CD4-positive, alpha-beta memory T cell (primary cell): ENCODE measurements around the gene AGPAT1. TPM values are rescaled to one million over a fixed set of nuclear protein-coding genes. Genes with fewer than 3 reads are reported as not detected.
A peak's percentile ranks its signal among the peaks of the same experiment; 100 is the strongest.

Source experiments
- CTCF ChIA-PET: fragments of 350-600 bp; sonication (Branson Sonifier 250); formaldehyde crosslinking; loops from one replicate; lab custom pipeline; 2021; ENCODE audit warnings: inconsistent platforms; ENCODE audit not compliant: partially characterized antibody; lab: Charles Lee
- POLR2A ChIA-PET: fragments of 350-600 bp; sonication (Branson Sonifier 250); formaldehyde crosslinking; loops from one replicate; lab custom pipeline; 2021; ENCODE audit not compliant: partially characterized antibody; lab: Charles Lee
- DNase-seq, 5 donors: peaks; one replicate each; pipeline versions ENCODE4 v3.0.0 to v3.0.0-alpha.2; 2020 to 2022; ENCODE audit warnings: mixed read lengths in 1 of 5
- H3K27ac ChIP-seq: one replicate; pipeline ENCODE4 v1.7.0; 2013; ENCODE audit warnings: low read depth, low read length
- H3K27me3 ChIP-seq: 2 replicates; pipeline ENCODE4 v1.7.0; 2013; ENCODE audit warnings: mild to moderate bottlenecking, low read length, moderate library complexity; ENCODE audit not compliant: insufficient read depth
- H3K36me3 ChIP-seq: 2 replicates; pipeline ENCODE4 v1.7.0; 2013; ENCODE audit warnings: mild to moderate bottlenecking, low read length, moderate library complexity; ENCODE audit not compliant: insufficient read depth
- H3K4me1 ChIP-seq: 2 replicates; pipeline ENCODE4 v1.7.0; 2013; ENCODE audit warnings: mild to moderate bottlenecking, low read length, moderate library complexity; ENCODE audit not compliant: insufficient read depth
- H3K4me3 ChIP-seq, 2 donors: one replicate each; pipeline ENCODE4 v1.7.0; 2013; ENCODE audit warnings: low read length in 2 of 2, mild to moderate bottlenecking in 1 of 2
- H3K9me3 ChIP-seq, 2 donors: one replicate each; pipeline ENCODE4 v1.7.0; 2013; ENCODE audit warnings: low read length in 2 of 2, control low read depth in 1 of 2; ENCODE audit not compliant: control insufficient read depth in 1 of 2
- H3K27ac Mint-ChIP-seq, 7 donors: one replicate each; pipeline ENCODE4 v1.8.0; 2020 to 2021; ENCODE audit warnings: mixed read lengths in 7 of 7, mild to moderate bottlenecking in 6 of 7, inconsistent platforms in 3 of 7, moderate library complexity in 3 of 7
- H3K27me3 Mint-ChIP-seq, 2 donors: one replicate each; pipeline ENCODE4 v1.8.0; 2020 to 2021; ENCODE audit warnings: mixed read lengths in 2 of 2
- H3K36me3 Mint-ChIP-seq, 2 donors: one replicate each; pipeline ENCODE4 v1.8.0; 2020 to 2021; ENCODE audit warnings: mixed read lengths in 2 of 2, inconsistent platforms in 1 of 2, mild to moderate bottlenecking in 1 of 2
- H3K4me1 Mint-ChIP-seq, 4 donors: one replicate each; pipeline ENCODE4 v1.8.0; 2020 to 2021; ENCODE audit warnings: mixed read lengths in 4 of 4, mild to moderate bottlenecking in 1 of 4
- H3K4me3 Mint-ChIP-seq, 8 donors: one replicate each; pipeline ENCODE4 v1.8.0; 2020 to 2021; ENCODE audit warnings: mixed read lengths in 8 of 8, mild to moderate bottlenecking in 7 of 8, moderate library complexity in 6 of 8, inconsistent platforms in 3 of 8
- H3K9me3 Mint-ChIP-seq, 8 donors: one replicate each; pipeline ENCODE4 v1.8.0; 2020 to 2021; ENCODE audit warnings: mixed read lengths in 8 of 8, mild to moderate bottlenecking in 5 of 8, inconsistent platforms in 3 of 8, moderate library complexity in 1 of 8
- intact Hi-C: fragments of 100-400 bp; cut with micrococcal nuclease; formaldehyde crosslinking; loops from one replicate; pipeline ENCODE4 v1.15.1; 2023
- polyA plus RNA-seq, 2 donors: library from polyadenylated mRNA; unstranded; fragments of 300-500 nt; fragmentation: Illumina TruSeq; gene quantifications; one replicate each; pipeline ENCODE4 v1.2.3, GENCODE V29; 2021
- total RNA-seq, 2 experiments: library from RNA; stranded (reverse); gene quantifications; one replicate each; pipeline ENCODE4 v1.2.3, GENCODE V29; 2021

Gene AGPAT1
- total and polyA plus RNA-seq, 4 experiments from 2014 or later, result 15.3 to 32.8 (median 24.3) TPM

GRCh38 chr6:32153564-32154513 is 22.0 kb downstream of the AGPAT1 start, which contains the start of gene PPT2:
TSS of gene PPT2 (plus strand) at chr6:32154141. CDS start at chr6:32154595, 454 bp downstream.
- intact Hi-C loops, result loop anchor here (1.0 to 10.0 kb wide), 5 partner anchors 22 to 109 kb away; partner anchors contain the start of genes AGPAT1 and PBX2
- peak; percentile 62 to 84 (median 70) for DNase-seq
- Mint-ChIP-seq H3K36me3 (peaks cover 12 to 15% of the 10 kb centered on the region in 2 donors), H3K4me1 (peaks cover 30 to 58% (median 41%) of the 10 kb centered on the region in 4 donors), H3K9me3 (peaks cover 0 to 3% (median 0%) of the 10 kb centered on the region in 8 donors), H3K4me3 (peak within 1 kb of the TSS; percentile 95 to 100 (median 98)), H3K27me3 (peaks cover 15 to 25% of the 10 kb centered on the region in 2 donors), H3K27ac (peak within 1 kb of the TSS; percentile 92 to 98 (median 94))
- ChIA-PET POLR2A (interaction anchor here (0.9 to 1.3 kb wide), 6 partner anchors 11 to 43 kb away, joined by 3 to 14 read pairs (median 4); partner anchors contain the start of genes ATF6B and EGFL8), CTCF (interaction anchor here (1.0 to 1.3 kb wide), 6 partner anchors 11 to 106 kb away, joined by 3 to 9 read pairs (median 6); partner anchors contain the start of genes EGFL8 and GPSM3)
- Histone ChIP-seq H3K4me1 (peaks cover 16% of the 10 kb centered on the region), H3K9me3 (no peaks in the 10 kb centered on the region), H3K4me3 (peak within 1 kb of the TSS; percentile 78 to 98), H3K36me3 (no peaks in the 10 kb centered on the region), H3K27me3 (peaks cover under 1% of the 10 kb centered on the region), H3K27ac (peak within 1 kb of the TSS; percentile 42)

GRCh38 chr6:32152769-32153563 is 22.9 kb downstream of the AGPAT1 start:
- ChIA-PET CTCF (interaction anchor here (1.4 kb wide), 1 partner anchor 92 kb away, joined by 4 read pairs; no protein-coding TSS in a partner anchor), POLR2A (interaction anchor here (0.6 to 1.4 kb wide), 5 partner anchors 23 to 40 kb away, joined by 3 to 4 read pairs (median 3); partner anchors contain the start of genes FKBPL and GPSM3)
- Mint-ChIP-seq H3K9me3 (peaks cover 0 to 3% (median 0%) of the 10 kb centered on the region in 8 donors), H3K27ac (peak overlapping the region in 6 of 7 donors; percentile 13 to 94 (median 78)), H3K36me3 (peaks cover 7 to 14% of the 10 kb centered on the region in 2 donors), H3K27me3 (peaks cover 18 to 28% of the 10 kb centered on the region in 2 donors), H3K4me3 (peak overlapping the region in 7 of 8 donors; percentile 32 to 84 (median 72)), H3K4me1 (peaks cover 31 to 67% (median 47%) of the 10 kb centered on the region in 4 donors)
- H3K27me3 ChIP-seq, result peaks cover 6% of the 10 kb centered on the region
- H3K9me3 ChIP-seq, result no peaks in the 10 kb centered on the region
- no peak overlapping the region for H3K4me3 ChIP-seq
- no peak for DNase-seq
- no peak overlapping the region for H3K27ac ChIP-seq
- peaks cover 17% of the 10 kb centered on the region for H3K4me1 ChIP-seq
- intact Hi-C loops, result loop anchor here (10.0 kb wide), 1 partner anchor 108 kb away; no protein-coding TSS in a partner anchor
- H3K36me3 ChIP-seq, result no peaks in the 10 kb centered on the region

- Histone ChIP-seq H3K4me3 (no peak within 1 kb of the TSS), H3K9me3 (no peaks in the 10 kb centered on the region), H3K36me3 (no peaks in the 10 kb centered on the region), H3K27ac (no peak within 1 kb of the TSS), H3K4me1 (peaks cover 17% of the 10 kb centered on the region), H3K27me3 (peaks cover 6% of the 10 kb centered on the region)
- H3K4me1 Mint-ChIP-seq, result peaks cover 31 to 68% (median 51%) of the 10 kb centered on the region in 4 donors
- H3K36me3 Mint-ChIP-seq, result peaks cover 0 to 9% of the 10 kb centered on the region in 2 donors
- DNase-seq, result no peak
- H3K27ac Mint-ChIP-seq, result peak within 1 kb of the TSS in 6 of 7 donors; percentile 32 to 94 (median 58)
- peak within 1 kb of the TSS; percentile 36 to 84 (median 72) for H3K4me3 Mint-ChIP-seq
- peaks cover 0 to 6% (median 0%) of the 10 kb centered on the region in 8 donors for H3K9me3 Mint-ChIP-seq
- H3K27me3 Mint-ChIP-seq, result peaks cover 21 to 28% of the 10 kb centered on the region in 2 donors
- CTCF ChIA-PET, result interaction anchor here (1.4 kb wide), 1 partner anchor 93 kb away, joined by 4 read pairs; no protein-coding TSS in a partner anchor
- intact Hi-C loops, result loop anchor here (10.0 kb wide), 1 partner anchor 107 kb away; no protein-coding TSS in a partner anchor
- POLR2A ChIA-PET, result interaction anchor here (0.6 to 1.4 kb wide), 5 partner anchors 22 to 41 kb away, joined by 3 to 4 read pairs (median 3); partner anchors contain the start of genes FKBPL and GPSM3
Observed at GRCh38 chr6:32151863-32152768, 23.8 kb downstream of the AGPAT1 start, which contains the start of gene PRRT1. TSS of gene PRRT1 (minus strand) at chr6:32151939. CDS start at chr6:32151827, 112 bp downstream.

GRCh38 chr6:32151181-32151862 is 24.6 kb downstream of the AGPAT1 start:
- Mint-ChIP-seq H3K9me3 (peaks cover 0 to 6% (median 0%) of the 10 kb centered on the region in 8 donors), H3K27ac (peak overlapping the region in 3 of 7 donors; percentile 60 to 68 (median 61)), H3K27me3 (peaks cover 22 to 31% of the 10 kb centered on the region in 2 donors), H3K4me1 (peaks cover 31 to 73% (median 51%) of the 10 kb centered on the region in 4 donors), H3K36me3 (peaks cover 0 to 9% of the 10 kb centered on the region in 2 donors), H3K4me3 (peak overlapping the region; percentile 36 to 81 (median 66))
- POLR2A ChIA-PET, result interaction anchor here (1.0 to 1.4 kb wide), 2 partner anchors 21 to 42 kb away, joined by 4 read pairs; partner anchors contain the start of genes FKBPL and GPSM3
- Histone ChIP-seq H3K27me3 (peaks cover 6% of the 10 kb centered on the region), H3K27ac (no peak overlapping the region), H3K36me3 (no peaks in the 10 kb centered on the region), H3K4me3 (no peak overlapping the region), H3K9me3 (no peaks in the 10 kb centered on the region), H3K4me1 (peaks cover 17% of the 10 kb centered on the region)
- intact Hi-C loops, result loop anchor here (10.0 kb wide), 1 partner anchor 107 kb away; no protein-coding TSS in a partner anchor
- no peak for DNase-seq
- CTCF ChIA-PET, result interaction anchor here (1.4 kb wide), 1 partner anchor 93 kb away, joined by 4 read pairs; no protein-coding TSS in a partner anchor
